ENCODE measurements around the gene ATAD3B. TPM values are rescaled to one million over a fixed set of nuclear protein-coding genes. Genes with fewer than 3 reads are reported as not detected.

ATAD3B gene
- polyA plus RNA-seq, 3 donors = 2.3 to 23.3 (median 2.3) TPM

- intact Hi-C loops (cut with micrococcal nuclease) = no loop called here
- no peaks in the 10 kb centered on the region for H4K20me1 ChIP-seq (ENCODE audit: insufficient read depth, low read length)
- peak overlapping the region in 1 of 7 donors; percentile 68 for H3K27ac Mint-ChIP-seq
- 83% methylated on average over 21 of the region's 26 CpGs for WGBS (ENCODE audit: insufficient coverage)
- H3K4me2 ChIP-seq (replicated peaks; ENCODE audit: extremely low read depth, low read length, poor library complexity, severe bottlenecking) = no peak overlapping the region
- H2AFZ ChIP-seq (ENCODE audit: insufficient read depth, low read depth, low read length, poor library complexity, severe bottlenecking) = peak overlapping the region; percentile 35
- H3K27ac ChIP-seq (ENCODE audit: low read depth in 1 of 2, low read length in 2 of 2) = no peak overlapping the region
- peaks cover 5 to 19% of the 10 kb centered on the region in 2 donors for H3K27me3 ChIP-seq (ENCODE audit: control insufficient read depth in 2 of 2, insufficient read depth in 2 of 2, low read length in 2 of 2)
- no peak overlapping the region for H3K9ac ChIP-seq (ENCODE audit: insufficient read depth, low read length, poor library complexity, severe bottlenecking)
- H3K4me1 Mint-ChIP-seq = peaks cover 7% of the 10 kb centered on the region
- DNase-seq = no peak
- H3K4me3 ChIP-seq (replicated peaks in 1 of 3; ENCODE audit: low read depth in 2 of 3, low read length in 3 of 3) = no peak overlapping the region
- H3K36me3 ChIP-seq (replicated peaks in 1 of 2; ENCODE audit: control insufficient read depth in 1 of 2, insufficient read depth in 2 of 2, low read length in 2 of 2) = no peaks in the 10 kb centered on the region
- peaks cover 8 to 41% (median 19%) of the 10 kb centered on the region in 3 donors for H3K27me3 Mint-ChIP-seq (ENCODE audit: low read depth in 3 of 3)
- H3K9me3 ChIP-seq (replicated peaks in 1 of 2; ENCODE audit: control insufficient read depth in 1 of 2, insufficient read depth in 1 of 2, low read length in 2 of 2) = no peaks in the 10 kb centered on the region
- H3K4me1 ChIP-seq (ENCODE audit: control insufficient read depth in 1 of 2, insufficient read depth in 2 of 2, low read length in 2 of 2) = peaks cover 5 to 7% of the 10 kb centered on the region in 2 donors
- H3K4me3 Mint-ChIP-seq = no peak overlapping the region
- no peaks in the 10 kb centered on the region for H3K79me2 ChIP-seq (ENCODE audit: insufficient read depth, low read length)
- H3K9me3 Mint-ChIP-seq = peaks cover 0 to 5% (median 0%) of the 10 kb centered on the region in 7 donors
- peaks cover 0 to 1% of the 10 kb centered on the region in 2 donors for H3K36me3 Mint-ChIP-seq
- no peak for TF ChIP-seq CTCF (IDR thresholded peaks at IDR 0.05)
Observed at GRCh38 chr1:1440262-1441001, 31.1 kb upstream of the ATAD3B start.

GRCh38 chr1:1441002-1441888, 30.3 kb upstream of the ATAD3B start:
- DNase-seq = peak; percentile 24 to 41 (median 36)
- Histone ChIP-seq H3K9ac (ENCODE audit: insufficient read depth, low read length, poor library complexity, severe bottlenecking) (no peak overlapping the region), H3K27me3 (ENCODE audit: control insufficient read depth in 2 of 2, insufficient read depth in 2 of 2, low read length in 2 of 2) (peaks cover 2 to 14% of the 10 kb centered on the region in 2 donors), H3K4me3 (replicated peaks in 1 of 3; ENCODE audit: low read depth in 2 of 3, low read length in 3 of 3) (no peak overlapping the region), H3K36me3 (replicated peaks in 1 of 2; ENCODE audit: control insufficient read depth in 1 of 2, insufficient read depth in 2 of 2, low read length in 2 of 2) (no peaks in the 10 kb centered on the region), H3K9me3 (replicated peaks in 1 of 2; ENCODE audit: control insufficient read depth in 1 of 2, insufficient read depth in 1 of 2, low read length in 2 of 2) (no peaks in the 10 kb centered on the region), H4K20me1 (ENCODE audit: insufficient read depth, low read length) (no peaks in the 10 kb centered on the region), H2AFZ (ENCODE audit: insufficient read depth, low read depth, low read length, poor library complexity, severe bottlenecking) (peak overlapping the region; percentile 35), H3K79me2 (ENCODE audit: insufficient read depth, low read length) (no peaks in the 10 kb centered on the region), H3K4me2 (replicated peaks; ENCODE audit: extremely low read depth, low read length, poor library complexity, severe bottlenecking) (no peak overlapping the region), H3K4me1 (ENCODE audit: control insufficient read depth in 1 of 2, insufficient read depth in 2 of 2, low read length in 2 of 2) (peaks cover under 1 to 2% of the 10 kb centered on the region in 2 donors), H3K27ac (ENCODE audit: low read depth in 1 of 2, low read length in 2 of 2) (no peak overlapping the region)
- Mint-ChIP-seq H3K36me3 (peaks cover 0 to under 1% of the 10 kb centered on the region in 2 donors), H3K4me1 (peaks cover 3% of the 10 kb centered on the region), H3K27ac (peak overlapping the region in 1 of 7 donors; percentile 68), H3K9me3 (peaks cover 0 to 3% (median 0%) of the 10 kb centered on the region in 7 donors), H3K27me3 (ENCODE audit: low read depth in 3 of 3) (peaks cover 6 to 36% (median 14%) of the 10 kb centered on the region in 3 donors), H3K4me3 (no peak overlapping the region)
- peak; percentile 94 for TF ChIP-seq CTCF (IDR thresholded peaks at IDR 0.05)
- 38% methylated on average over 25 of the region's 29 CpGs for WGBS (ENCODE audit: insufficient coverage)
- intact Hi-C loops (cut with micrococcal nuclease) = no loop called here

Data from CD14-positive monocyte (primary cell).